ENCODE results near the gene AGRN.
"Not testable (repeated sequence)": the region's sequence is repeated elsewhere in the genome, so short reads cannot be mapped to it uniquely, and the experiment has no call there.

The AGRN gene

DNA sequence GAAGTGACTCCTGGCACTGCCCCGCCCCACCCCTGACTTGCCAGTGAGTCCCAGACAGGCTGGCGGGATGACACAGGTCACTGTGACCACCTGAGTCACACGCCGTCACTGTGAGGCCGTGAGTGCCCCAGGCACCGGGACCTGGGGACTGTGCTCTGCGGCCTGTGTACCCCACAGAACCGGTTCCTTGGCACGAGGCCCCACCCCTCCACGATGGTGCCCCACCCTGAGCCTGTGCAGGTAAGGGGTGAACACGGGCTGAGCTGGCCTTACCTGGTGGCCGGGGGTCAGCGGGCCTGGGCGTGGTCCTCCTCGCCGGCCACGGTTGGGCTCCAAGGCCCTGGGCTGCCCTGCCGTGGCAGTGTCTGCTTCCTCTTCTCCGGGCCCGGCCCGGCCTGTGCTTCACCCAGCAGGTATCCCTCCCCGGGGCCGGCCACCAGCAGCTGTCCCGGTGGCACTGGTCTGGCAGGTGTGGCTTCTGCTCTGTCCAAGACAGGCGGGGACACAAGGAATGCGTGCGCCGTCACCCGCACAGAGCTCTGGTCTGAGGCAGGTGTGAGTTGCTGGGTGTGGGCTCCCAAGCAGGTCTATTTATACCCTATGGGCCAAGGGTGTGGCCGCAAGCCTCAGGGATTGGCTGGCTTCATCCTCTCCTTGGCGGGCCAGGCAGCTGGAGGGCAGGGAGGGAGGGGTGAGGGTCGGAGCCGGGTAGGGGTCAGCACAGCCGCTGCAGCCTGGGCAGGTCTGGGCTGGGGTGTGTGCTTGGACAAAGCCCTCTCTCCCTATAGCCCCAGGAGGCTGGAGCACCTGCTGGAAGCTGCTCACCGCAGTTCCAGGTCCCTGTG is 54.0 kb downstream of the AGRN start, which contains the start of gene RNF223:
Gene RNF223, minus strand, starts transcription at position 564 of the 845 bp plus-strand sequence. CDS start 1,740 bp downstream, outside the sequence.
- no peak within 1 kb of the TSS for H3K4me3 ChIP-seq (ENCODE audit: low read depth, low read length)
- TF ChIP-seq MYC (IDR thresholded peaks at IDR 0.05; ENCODE audit: low read depth, low read length) (no peak), POLR2A (IDR thresholded peaks at IDR 0.05; ENCODE audit: extremely low read depth, insufficient read length) (no peak)
- TF ChIP-seq, protein P1, sequence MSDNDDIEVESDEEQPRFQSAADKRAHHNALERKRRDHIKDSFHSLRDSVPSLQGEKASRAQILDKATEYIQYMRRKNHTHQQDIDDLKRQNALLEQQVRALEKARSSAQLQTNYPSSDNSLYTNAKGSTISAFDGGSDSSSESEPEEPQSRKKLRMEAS (IDR thresholded peaks at IDR 0.05; ENCODE audit: low read depth, low read length) = no peak
- TF ChIP-seq, protein P2, sequence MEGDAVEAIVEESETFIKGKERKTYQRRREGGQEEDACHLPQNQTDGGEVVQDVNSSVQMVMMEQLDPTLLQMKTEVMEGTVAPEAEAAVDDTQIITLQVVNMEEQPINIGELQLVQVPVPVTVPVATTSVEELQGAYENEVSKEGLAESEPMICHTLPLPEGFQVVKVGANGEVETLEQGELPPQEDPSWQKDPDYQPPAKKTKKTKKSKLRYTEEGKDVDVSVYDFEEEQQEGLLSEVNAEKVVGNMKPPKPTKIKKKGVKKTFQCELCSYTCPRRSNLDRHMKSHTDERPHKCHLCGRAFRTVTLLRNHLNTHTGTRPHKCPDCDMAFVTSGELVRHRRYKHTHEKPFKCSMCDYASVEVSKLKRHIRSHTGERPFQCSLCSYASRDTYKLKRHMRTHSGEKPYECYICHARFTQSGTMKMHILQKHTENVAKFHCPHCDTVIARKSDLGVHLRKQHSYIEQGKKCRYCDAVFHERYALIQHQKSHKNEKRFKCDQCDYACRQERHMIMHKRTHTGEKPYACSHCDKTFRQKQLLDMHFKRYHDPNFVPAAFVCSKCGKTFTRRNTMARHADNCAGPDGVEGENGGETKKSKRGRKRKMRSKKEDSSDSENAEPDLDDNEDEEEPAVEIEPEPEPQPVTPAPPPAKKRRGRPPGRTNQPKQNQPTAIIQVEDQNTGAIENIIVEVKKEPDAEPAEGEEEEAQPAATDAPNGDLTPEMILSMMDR (IDR thresholded peaks at IDR 0.05; ENCODE audit: low read depth, low read length) = no peak

DNA sequence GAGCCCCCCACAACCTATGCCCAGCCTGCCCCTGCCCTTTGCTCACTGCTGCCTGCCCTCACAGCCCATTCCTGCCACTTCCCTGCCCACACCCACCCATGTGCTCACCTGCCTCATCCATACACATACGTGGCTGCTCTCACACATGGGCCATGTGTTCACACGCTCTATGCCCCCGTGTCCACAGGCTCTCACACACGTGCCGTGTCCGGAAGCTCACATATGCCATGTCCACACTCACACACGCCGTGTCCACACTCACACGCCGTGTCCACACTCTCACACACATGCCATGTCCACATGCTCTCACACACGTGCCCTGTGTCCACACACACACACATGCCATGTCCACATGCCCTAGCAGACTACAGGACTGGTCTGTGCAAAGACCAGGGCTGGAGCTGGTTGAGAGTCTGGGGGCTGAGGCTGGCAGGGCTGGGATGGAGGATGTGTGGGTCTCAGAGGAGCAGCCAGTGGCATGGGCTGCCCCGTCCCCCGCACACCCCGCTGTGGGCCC is 54.8 kb downstream of the AGRN start:
- no peak overlapping the region for H3K4me3 ChIP-seq (ENCODE audit: low read depth, low read length)
- TF ChIP-seq, protein P1 (IDR thresholded peaks at IDR 0.05; ENCODE audit: low read depth, low read length) = 0 out of 2 replicates have a peak, but pooled peaks have one; percentile 3
- TF ChIP-seq MYC (IDR thresholded peaks at IDR 0.05; ENCODE audit: low read depth, low read length) = no peak
- no peak for DNase-seq (ENCODE audit: low read depth)

More for the DNA sequence above, 54.0 kb downstream of the AGRN start, which contains the start of gene RNF223:
- no peak for DNase-seq (ENCODE audit: low read depth)

DNA sequence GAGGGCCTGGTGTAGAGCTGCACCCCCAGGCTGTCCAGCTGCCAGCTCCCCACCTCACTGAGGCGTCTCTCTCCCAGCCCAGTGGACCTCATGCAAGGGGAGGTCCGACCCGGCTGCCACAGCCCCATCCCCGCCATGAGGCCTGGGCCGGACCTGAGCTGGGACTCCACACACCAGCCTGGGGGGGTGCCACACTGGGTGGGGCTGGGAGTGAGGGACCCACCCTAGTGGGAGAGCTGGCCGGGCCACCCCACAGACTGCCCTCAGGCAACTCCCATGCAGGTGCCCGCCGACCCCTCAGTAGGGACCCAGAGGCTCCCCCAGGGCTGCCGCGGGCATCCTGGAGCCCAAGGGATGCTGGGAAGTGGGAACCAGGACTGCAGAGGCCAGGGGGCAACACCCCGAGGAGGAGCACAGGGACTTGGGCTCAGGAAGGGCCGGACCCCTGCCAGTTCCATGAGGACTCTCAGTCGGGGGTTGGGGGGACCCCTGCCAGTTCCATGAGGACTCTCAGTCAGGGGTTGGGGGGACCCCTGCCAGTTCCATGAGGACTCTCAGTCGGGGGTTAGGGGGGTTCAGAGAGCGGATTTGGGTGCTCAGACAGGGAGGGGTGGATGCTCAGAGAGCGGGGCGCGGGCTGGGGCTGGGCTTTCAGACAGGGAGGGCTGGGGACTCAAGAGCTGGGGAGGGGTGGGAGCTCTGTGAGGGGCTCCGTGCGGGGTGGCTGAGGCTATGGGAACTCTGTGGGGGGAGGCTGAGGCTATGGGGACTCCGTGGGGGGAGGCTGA is 55.4 kb downstream of the AGRN start:
- no peak for DNase-seq (ENCODE audit: low read depth)
- H3K4me3 ChIP-seq (ENCODE audit: low read depth, low read length) = no peak overlapping the region
- TF ChIP-seq, protein P2 (IDR thresholded peaks at IDR 0.05; ENCODE audit: low read depth, low read length) = no peak
- TF ChIP-seq, protein P1 (IDR thresholded peaks at IDR 0.05; ENCODE audit: low read depth, low read length) = no peak
- TF ChIP-seq POLR2A (IDR thresholded peaks at IDR 0.05; ENCODE audit: extremely low read depth, insufficient read length) (no peak), MYC (IDR thresholded peaks at IDR 0.05; ENCODE audit: low read depth, low read length) (no peak)

DNA sequence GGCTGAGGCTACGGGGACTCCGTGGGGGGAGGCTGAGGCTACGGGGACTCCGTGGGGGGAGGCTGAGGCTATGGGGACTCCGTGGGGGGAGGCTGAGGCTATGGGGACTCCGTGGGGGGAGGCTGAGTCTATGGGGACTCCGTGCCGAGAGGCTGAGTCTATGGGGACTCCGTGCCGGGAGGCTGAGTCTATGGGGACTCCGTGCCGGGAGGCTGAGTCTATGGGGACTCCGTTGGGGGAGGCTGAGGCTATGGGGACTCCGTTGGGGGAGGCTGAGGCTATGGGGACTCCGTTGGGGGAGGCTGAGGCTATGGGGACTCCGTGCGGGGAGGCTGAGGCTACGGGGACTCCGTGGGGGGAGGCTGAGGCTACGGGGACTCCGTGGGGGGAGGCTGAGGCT is 57.5 kb downstream of the AGRN start:
- DNase-seq (ENCODE audit: low read depth); H3K4me3 ChIP-seq (ENCODE audit: low read depth, low read length): not testable (repeated sequence)

DNA sequence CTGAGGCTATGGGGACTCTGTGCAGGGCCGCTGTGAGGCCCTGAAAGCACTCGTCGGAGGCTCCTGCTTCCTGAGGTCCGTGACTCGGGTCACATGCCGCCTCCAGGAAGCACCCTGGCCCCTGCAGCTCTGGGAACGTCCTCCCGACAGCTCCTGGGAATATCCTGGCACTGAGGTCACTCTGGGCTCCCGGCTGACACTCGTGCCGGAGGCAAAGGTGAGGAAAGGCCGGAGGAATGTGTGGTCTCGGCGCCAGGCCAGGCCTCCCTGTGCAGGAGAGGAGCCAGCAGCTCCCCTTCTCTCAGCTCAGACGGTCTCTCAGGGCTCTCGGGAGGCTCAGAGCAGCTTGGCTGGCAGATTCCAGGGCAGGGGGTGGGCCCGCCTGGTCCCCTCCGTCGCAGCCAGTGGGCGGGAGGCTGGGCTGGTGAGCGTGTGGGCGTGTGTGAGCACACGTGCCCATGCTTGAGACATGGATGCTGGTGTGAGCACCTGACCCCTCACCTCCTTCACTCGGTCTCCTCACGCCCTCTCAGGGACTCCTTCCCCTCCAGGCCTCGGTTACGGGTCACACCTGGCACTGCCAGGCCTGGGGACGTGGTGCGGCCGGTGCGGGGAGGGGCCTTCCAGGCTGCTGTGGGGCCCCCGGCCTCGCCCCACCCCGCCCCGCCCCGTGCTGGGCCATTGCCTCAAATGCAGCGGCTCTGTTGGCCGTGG is 59.6 kb downstream of the AGRN start:
- no peak overlapping the region for H3K4me3 ChIP-seq (ENCODE audit: low read depth, low read length)
- peak; percentile 74 for DNase-seq (ENCODE audit: low read depth)
- TF ChIP-seq POLR2A (IDR thresholded peaks at IDR 0.05; ENCODE audit: extremely low read depth, insufficient read length) (no peak), MYC (IDR thresholded peaks at IDR 0.05; ENCODE audit: low read depth, low read length) (peak; percentile 25; the same call in 1 of the 2 replicates)
- TF ChIP-seq, protein P1 (IDR thresholded peaks at IDR 0.05; ENCODE audit: low read depth, low read length) = peak; percentile 62

DNA sequence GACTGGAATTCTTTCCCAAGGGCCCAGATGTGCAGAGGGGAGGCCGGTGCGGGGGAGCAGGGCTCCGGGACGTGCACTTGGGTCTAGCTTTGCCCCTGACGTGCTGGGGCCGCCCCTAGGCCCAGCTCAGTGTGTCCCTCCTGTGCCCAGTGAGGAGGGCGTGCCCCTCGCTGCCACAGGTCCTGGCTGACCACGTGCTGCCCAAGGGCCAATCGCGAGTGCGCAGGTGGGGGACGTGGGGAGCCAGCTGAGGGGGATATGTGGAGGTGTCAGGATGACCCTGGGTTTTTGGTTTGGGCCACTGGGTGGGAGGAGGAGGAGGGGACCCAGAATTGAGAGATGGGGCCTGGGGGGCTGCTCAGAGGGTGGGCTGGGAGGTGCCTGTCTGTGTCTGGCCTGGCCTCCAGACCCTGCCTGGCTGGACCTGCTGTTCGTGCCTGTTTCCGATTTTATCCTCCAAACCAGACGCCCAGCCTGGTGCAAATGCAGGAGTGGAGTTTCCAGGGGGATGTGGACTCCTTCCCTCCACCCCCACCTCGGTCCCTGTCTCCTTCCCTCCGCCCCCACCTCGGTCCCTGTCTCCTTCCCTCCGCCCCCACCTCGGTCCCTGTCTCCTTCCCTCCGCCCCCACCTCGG is 60.3 kb downstream of the AGRN start:
- peak; percentile 43 for DNase-seq (ENCODE audit: low read depth)
- TF ChIP-seq, protein P2 (IDR thresholded peaks at IDR 0.05; ENCODE audit: low read depth, low read length) = no peak
- TF ChIP-seq, protein P1 (IDR thresholded peaks at IDR 0.05; ENCODE audit: low read depth, low read length) = peak; percentile 37; the same call in 1 of the 2 replicates
- H3K4me3 ChIP-seq (ENCODE audit: low read depth, low read length) = no peak overlapping the region
